Bronchus fibroblast of lung (primary cell): ENCODE results near the gene CDKN2C. TPM values are rescaled to one million over a fixed set of nuclear protein-coding genes. Genes with fewer than 3 reads are reported as not detected.

ENCODE experiments used
- total RNA-seq: library from RNA; depleted of rRNA; stranded (reverse); fragments of >200 nt; gene quantifications from 2 replicates; pipeline ENCODE4 v1.2.3, GENCODE V29; 2015

Gene CDKN2C
- total RNA-seq: 26.4 and 33.9 TPM in 2 replicates

DNA sequence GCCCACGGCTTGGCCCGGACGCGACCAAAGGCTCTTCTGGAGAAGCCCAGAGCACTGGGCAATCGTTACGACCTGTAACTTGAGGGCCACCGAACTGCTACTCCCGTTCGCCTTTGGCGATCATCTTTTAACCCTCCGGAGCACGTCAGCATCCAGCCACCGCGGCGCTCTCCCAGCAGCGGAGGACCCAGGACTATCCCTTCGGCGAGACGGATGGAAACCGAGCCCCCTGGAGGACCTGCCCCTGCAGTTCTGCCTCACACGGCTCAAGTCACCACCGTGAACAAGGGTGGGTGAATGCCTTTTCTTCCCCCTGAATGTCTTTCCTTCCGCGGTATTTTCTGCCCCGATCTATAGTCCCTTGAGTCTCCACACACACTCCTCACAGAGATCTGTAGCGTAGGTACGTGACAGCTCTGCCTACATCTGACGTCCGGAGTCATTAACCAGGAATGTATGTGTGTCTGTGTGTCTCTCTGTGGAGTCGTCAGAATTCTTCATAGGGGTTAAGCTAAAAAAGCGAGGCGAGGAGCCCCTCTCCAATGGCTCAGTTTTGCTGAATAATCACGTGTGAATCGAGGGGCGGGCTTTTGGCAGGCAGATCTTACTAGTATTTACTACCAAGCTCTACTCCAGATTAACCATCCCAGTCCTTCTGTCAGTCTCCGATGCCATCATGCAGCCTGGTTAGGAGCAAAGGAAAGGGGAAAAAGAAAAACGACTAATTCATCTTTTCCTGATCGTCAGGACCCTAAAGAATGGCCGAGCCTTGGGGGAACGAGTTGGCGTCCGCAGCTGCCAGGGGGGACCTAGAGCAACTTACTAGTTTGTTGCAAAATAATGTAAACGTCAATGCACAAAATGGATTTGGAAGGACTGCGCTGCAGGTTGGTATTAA lies at the start of gene CDKN2C:
CDKN2C (plus strand) TSS at position 635 of the 898 bp plus-strand sequence; CDS start at position 759, 124 bp downstream.

DNA sequence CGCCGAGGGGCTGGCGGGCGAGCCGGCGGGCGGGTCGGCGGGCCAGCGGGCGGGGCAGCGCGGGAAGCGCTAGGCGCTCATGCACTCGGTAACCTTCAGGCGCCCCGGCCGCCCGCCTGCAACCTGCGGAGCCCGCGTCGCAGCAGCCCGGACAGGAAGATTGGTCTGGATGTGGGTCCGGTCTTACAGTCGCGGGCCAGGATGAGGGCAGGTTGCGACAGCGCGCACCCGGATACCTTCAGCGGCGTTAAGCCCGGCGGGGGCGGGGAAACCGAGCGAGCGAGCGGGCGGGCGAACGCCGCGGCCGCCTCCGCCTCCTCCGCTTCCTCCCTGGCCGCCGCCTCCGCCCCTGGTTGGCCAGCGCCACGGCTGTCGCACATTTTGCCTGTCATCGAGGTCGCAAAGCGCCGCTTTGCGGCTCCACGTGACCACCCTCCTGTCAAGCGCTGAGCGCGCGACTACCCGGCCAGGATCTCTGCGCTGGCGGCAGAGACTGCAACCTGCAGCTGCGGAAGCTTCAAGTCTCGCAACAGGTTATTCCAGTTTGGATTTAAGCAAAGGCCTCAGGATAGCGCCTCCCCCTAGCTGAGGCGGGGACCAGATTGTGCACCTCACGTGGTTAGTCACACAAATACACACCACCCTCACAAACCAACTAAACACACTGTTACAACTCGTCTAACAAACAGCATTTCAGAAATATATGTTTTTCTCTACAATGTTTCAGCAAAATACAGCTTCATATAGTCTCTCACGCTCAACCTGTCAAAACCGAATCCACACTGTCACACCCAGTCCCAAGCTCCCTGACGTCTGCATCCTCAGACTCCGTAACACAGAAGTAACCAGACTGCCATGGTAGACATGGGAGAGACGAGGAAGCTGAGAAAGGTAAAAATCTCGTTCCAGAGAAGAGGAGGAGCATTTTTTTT lies 9.9 kb upstream of the CDKN2C start, which contains the start of gene FAF1:
FAF1 (minus strand) TSS at position 355 of the 932 bp plus-strand sequence. CDS start 456 bp downstream, outside the sequence.

Other genes starting within 250 kb of the CDKN2C start
- 40.4 and 43.9 TPM in 2 replicates for gene FAF1, start 10.0 kb upstream of the CDKN2C start, total RNA-seq
- gene C1orf185, start 132.0 kb downstream of the CDKN2C start, total RNA-seq: not detected in 2 replicates